Esophagus muscularis mucosa (tissue), 4 donors: Measurements from ENCODE around the gene KCNJ6. TPM values are rescaled to one million over a fixed set of nuclear protein-coding genes. Genes with fewer than 3 reads are reported as not detected.

Experiments
- DNase-seq: peaks from one replicate; pipeline ENCODE4 v3.0.0-alpha.2; 2017; ENCODE audit errors: extremely low spot score
- H3K27ac ChIP-seq, 4 donors: fragments of 200-600 bp; sonication (generic); replicated peaks in 1 of 4; 1 replicate in 3 of 4; 2 replicates in 1 of 4; pipeline ENCODE4 v1.5.1; 2016 to 2019; ENCODE audit warnings: mild to moderate bottlenecking in 1 of 4
- H3K27me3 ChIP-seq, 4 donors: fragments of 200-600 bp; sonication (generic); one replicate each; pipeline versions ENCODE4 v1.5.1 to v1.6.0; 2016 to 2019
- H3K36me3 ChIP-seq, 4 donors: fragments of 200-600 bp; sonication (generic); one replicate each; pipeline ENCODE4 v1.5.1; 2016 to 2019
- H3K4me1 ChIP-seq, 4 donors: fragments of 200-600 bp; sonication (generic); one replicate each; pipeline ENCODE4 v1.5.1; 2016 to 2019
- H3K4me3 ChIP-seq, 4 donors: fragments of 200-600 bp; sonication (generic); 1 replicate in 2 of 4; 2 replicates in 2 of 4; pipeline ENCODE4 v1.5.1; 2016 to 2019; ENCODE audit warnings: mild to moderate bottlenecking in 4 of 4, moderate library complexity in 1 of 4
- H3K9me3 ChIP-seq, 4 donors: fragments of 200-600 bp; sonication (generic); 1 replicate in 3 of 4; 2 replicates in 1 of 4; pipeline ENCODE4 v1.5.1; 2016 to 2019
- CTCF ChIP-seq, 3 experiments: fragments of 200-600 bp in 2 of 3; fragments of 450-650 bp in 1 of 3; sonication (generic) in 2 of 3; IDR thresholded peaks; one replicate each; pipeline ENCODE4 v1.5.1; 2017 to 2019; ENCODE audit warnings: antibody characterized with exemption in 3 of 3, mild to moderate bottlenecking in 2 of 3, moderate library complexity in 1 of 3
- EP300 ChIP-seq: sonication (generic); formaldehyde crosslinking; IDR thresholded peaks from one replicate; pipeline ENCODE4 v1.6.1; 2017; ENCODE audit warnings: antibody characterized with exemption
- POLR2A ChIP-seq: fragments of 450-650 bp; IDR thresholded peaks from one replicate; pipeline ENCODE4 v1.6.1; 2017; ENCODE audit warnings: antibody characterized with exemption, moderate library complexity, mild to moderate bottlenecking, low read depth
- POLR2AphosphoS5 ChIP-seq, 2 donors: sonication (generic); formaldehyde crosslinking; IDR thresholded peaks; one replicate each; pipeline ENCODE4 v1.6.1; 2017; ENCODE audit warnings: antibody characterized with exemption in 2 of 2
- WGBS: methylation state at CpG from one replicate; pipeline ENCODE4 v1.1.5; 2018; 5-methylcytosine and 5-hydroxymethylcytosine counted together
- intact Hi-C: fragments of 100-400 bp; cut with DNase I; formaldehyde crosslinking; loops from one replicate; pipeline ENCODE4 v1.15.1; 2023
- total RNA-seq, 4 donors: library from RNA; depleted of rRNA; stranded (reverse); fragments of >200 nt; gene quantifications; one replicate each; pipeline versions ENCODE4 v1.1.0 to v1.2.1, GENCODE V29; 2016

Gene KCNJ6
- total RNA-seq, 4 donors from 2014 or later, result under 0.01 TPM; not detected in 2

DNA sequence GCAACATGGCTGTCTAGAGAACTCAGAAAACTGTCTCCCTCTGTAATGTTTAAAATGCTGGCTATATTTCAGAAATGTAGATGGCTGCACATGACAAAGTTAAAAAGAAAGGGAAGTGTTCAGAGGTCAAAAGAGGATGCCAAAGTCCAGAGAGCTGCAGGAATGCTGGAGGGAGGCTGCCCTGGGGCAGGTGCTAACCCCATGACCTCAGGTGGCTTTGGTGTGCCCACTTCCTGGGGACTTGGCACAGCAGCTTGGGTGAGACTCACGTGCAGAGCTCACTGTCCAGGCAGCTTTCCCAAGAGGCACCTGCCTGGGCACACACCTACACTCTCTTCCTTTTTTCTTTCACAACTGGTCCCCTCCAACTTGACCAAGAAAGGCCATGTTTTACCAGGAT lies 256.4 kb downstream of the KCNJ6 start:
- intact Hi-C loops, result loop anchor here (5.0 to 10.0 kb wide), 2 partner anchors 285 to 393 kb away; partner anchors contain the start of gene VPS26C
- DNase-seq, result no peak
- no peaks in the 10 kb centered on the region for H3K27me3 ChIP-seq
- H3K4me1 ChIP-seq, result peaks cover 25 to 39% (median 34%) of the 10 kb centered on the region in 4 donors
- 82% methylated on average over 1 of the region's 1 CpG for WGBS
- H3K36me3 ChIP-seq, result no peaks in the 10 kb centered on the region
- H3K9me3 ChIP-seq, result peaks cover 0 to 4% (median 0%) of the 10 kb centered on the region in 4 donors
- peak overlapping the region; percentile 78 to 89 (median 86) for H3K27ac ChIP-seq
- no peak overlapping the region for H3K4me3 ChIP-seq
- TF ChIP-seq EP300, result no peak
- TF ChIP-seq POLR2A, result no peak
- no peak for TF ChIP-seq CTCF (IDR thresholded peaks at IDR 0.05)
- no peak for TF ChIP-seq POLR2AphosphoS5 (IDR thresholded peaks at IDR 0.05)

DNA sequence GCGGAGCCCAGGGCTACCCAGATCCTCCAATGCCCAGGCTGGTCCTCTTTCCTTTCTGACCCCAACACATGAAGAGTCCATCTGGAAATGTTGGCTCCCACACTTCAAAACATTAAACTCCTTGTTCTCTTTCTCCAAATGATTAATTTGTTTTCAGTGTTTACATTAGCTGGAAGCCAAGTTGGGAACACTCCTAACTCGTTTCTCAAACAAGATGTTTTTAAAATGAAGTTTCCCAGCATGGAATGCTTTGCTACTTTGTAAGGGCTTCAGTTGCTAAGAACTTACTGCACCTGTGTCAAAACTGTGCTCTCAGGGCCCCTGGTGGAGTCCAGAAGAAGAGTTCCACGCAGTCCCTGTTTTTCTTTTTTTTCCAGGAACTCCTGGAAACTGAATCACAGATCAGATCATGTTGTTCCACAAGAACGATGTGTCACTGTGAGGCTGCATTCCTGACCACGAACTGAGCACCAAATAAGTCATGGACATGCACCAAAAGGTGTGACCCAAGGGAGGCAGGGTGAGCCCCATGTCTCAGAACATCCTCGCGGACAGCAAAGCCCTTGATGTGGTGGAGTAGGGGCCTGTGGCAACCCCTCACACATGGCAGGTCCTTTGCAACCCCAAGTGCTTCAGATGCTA lies 257.3 kb downstream of the KCNJ6 start:
- H3K4me1 ChIP-seq, result peaks cover 25 to 38% (median 32%) of the 10 kb centered on the region in 4 donors
- TF ChIP-seq CTCF (IDR thresholded peaks at IDR 0.05), result peak in 2 of 3 experiments; percentile 50
- peak; percentile 86 to 91 for TF ChIP-seq POLR2AphosphoS5 (IDR thresholded peaks at IDR 0.05)
- no peak for TF ChIP-seq POLR2A
- peak; percentile 89 for TF ChIP-seq EP300
- H3K27me3 ChIP-seq, result no peaks in the 10 kb centered on the region
- 26% methylated on average over 7 of the region's 7 CpGs for WGBS
- intact Hi-C loops, result loop anchor here (5.0 to 10.0 kb wide), 2 partner anchors 284 to 392 kb away; partner anchors contain the start of gene VPS26C
- no peaks in the 10 kb centered on the region for H3K36me3 ChIP-seq
- DNase-seq, result no peak
- peak overlapping the region; percentile 78 to 89 (median 86) for H3K27ac ChIP-seq
- peak overlapping the region; percentile 4 to 26 (median 12) for H3K4me3 ChIP-seq
- peaks cover 0 to 4% (median 0%) of the 10 kb centered on the region in 4 donors for H3K9me3 ChIP-seq

DNA sequence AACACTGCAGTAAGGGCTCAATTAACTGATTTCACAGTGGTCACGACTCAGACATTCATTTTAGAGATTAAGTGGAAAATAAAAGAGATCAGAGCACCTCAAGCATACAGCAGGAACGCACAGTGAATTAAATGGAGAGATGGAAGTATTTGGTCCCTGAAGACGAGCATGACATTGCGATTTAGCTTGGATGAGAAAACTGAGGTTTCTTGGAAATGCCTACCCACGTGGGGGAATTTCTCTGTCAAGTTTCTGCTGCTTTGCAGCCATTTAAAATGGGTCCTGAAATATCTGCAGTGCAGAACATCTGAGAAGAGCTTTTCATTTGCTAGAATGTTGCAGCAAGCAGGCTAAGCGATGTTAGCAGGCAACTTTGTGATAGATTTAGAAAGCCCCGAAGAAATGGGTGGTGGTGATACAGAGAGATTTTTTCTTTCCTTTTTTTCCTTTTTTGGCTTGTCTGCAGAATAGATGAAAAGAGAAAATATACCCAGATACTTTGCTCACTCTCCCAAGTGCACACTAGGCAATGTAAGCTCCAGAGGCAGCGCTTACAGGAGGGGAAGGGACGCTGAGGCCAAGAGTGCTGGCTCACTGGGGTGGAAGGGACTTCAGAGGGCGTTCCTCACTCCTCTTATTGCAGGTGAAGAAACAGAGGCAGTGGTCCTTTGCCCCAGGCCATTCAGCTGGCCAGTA lies 258.0 kb downstream of the KCNJ6 start:
- intact Hi-C loops, result loop anchor here (5.0 to 10.0 kb wide), 2 partner anchors 283 to 391 kb away; partner anchors contain the start of gene VPS26C
- H3K27me3 ChIP-seq, result no peaks in the 10 kb centered on the region
- DNase-seq, result no peak
- H3K36me3 ChIP-seq, result no peaks in the 10 kb centered on the region
- H3K27ac ChIP-seq, result peak overlapping the region; percentile 78 to 89 (median 86)
- TF ChIP-seq EP300, result no peak
- no peak for TF ChIP-seq POLR2A
- TF ChIP-seq POLR2AphosphoS5 (IDR thresholded peaks at IDR 0.05), result no peak
- TF ChIP-seq CTCF (IDR thresholded peaks at IDR 0.05), result no peak
- H3K9me3 ChIP-seq, result peaks cover 0 to 4% (median 0%) of the 10 kb centered on the region in 4 donors
- peaks cover 25 to 38% (median 32%) of the 10 kb centered on the region in 4 donors for H3K4me1 ChIP-seq
- H3K4me3 ChIP-seq, result peak overlapping the region; percentile 4 to 26 (median 12)
- 48% methylated on average over 10 of the region's 10 CpGs for WGBS

DNA sequence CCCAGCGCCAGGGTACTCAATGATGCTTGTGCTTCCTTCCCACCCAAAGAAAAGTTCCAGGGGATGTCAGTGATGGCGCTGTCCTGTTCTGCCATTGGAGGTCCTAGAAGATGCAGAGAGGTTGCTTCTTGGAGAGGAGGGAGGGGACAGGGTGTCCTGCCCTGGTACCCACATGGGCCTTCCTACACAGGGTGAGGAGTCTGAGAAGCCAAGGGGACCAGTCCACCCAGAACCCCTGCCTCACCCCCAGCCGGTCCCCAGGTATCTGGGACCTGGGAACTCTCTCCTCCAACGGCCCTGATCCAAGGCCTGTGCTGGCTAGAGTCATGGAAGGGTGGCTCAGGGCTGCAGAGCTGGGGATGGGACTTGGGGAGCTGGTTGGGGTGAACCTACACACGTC lies 259.4 kb downstream of the KCNJ6 start:
- no peak for TF ChIP-seq CTCF (IDR thresholded peaks at IDR 0.05)
- no peak for TF ChIP-seq POLR2A
- TF ChIP-seq POLR2AphosphoS5 (IDR thresholded peaks at IDR 0.05), result no peak
- TF ChIP-seq EP300, result no peak
- peak; percentile 86 for DNase-seq
- Histone ChIP-seq H3K27me3 (no peaks in the 10 kb centered on the region), H3K27ac (peak overlapping the region in 1 of 4 donors; percentile 84), H3K36me3 (no peaks in the 10 kb centered on the region), H3K4me1 (peaks cover 25 to 38% (median 32%) of the 10 kb centered on the region in 4 donors), H3K9me3 (peaks cover 0 to 4% (median 0%) of the 10 kb centered on the region in 4 donors), H3K4me3 (no peak overlapping the region)
- intact Hi-C loops, result loop anchor here (5.0 to 10.0 kb wide), 2 partner anchors 282 to 390 kb away; partner anchors contain the start of gene VPS26C
- 81% methylated on average over 4 of the region's 5 CpGs for WGBS
